BE2C (cell line): ENCODE data around the gene ZNF280C.

Experiments used
- DNase-seq: peaks from one replicate; pipeline ENCODE4 v3.0.0-alpha.2; 2020
- H3K27me3 ChIP-seq: fragments of 250-450 bp; sonication (Bioruptor Pico); 2 replicates; pipeline ENCODE4 v1.5.1; 2020; ENCODE audit warnings: mild to moderate bottlenecking
- H3K36me3 ChIP-seq: fragments of 250-450 bp; sonication (Bioruptor Pico); 2 replicates; pipeline ENCODE4 v1.5.1; 2020; ENCODE audit warnings: mild to moderate bottlenecking
- H3K4me1 ChIP-seq: fragments of 250-450 bp; sonication (Bioruptor Pico); 2 replicates; pipeline ENCODE4 v1.5.1; 2020
- H3K4me3 ChIP-seq: 2 replicates; pipeline ENCODE4 v1.5.1; 2011; ENCODE audit warnings: low read depth, low read length
- H3K9me3 ChIP-seq: fragments of 250-450 bp; sonication (Bioruptor Pico); 2 replicates; pipeline ENCODE4 v1.5.1; 2020
- CTCF ChIP-seq: IDR thresholded peaks from 2 replicates; pipeline ENCODE4 v1.5.1; 2012; ENCODE audit warnings: mild to moderate bottlenecking, low read depth, low read length

The ZNF280C gene

GRCh38 chrX:130196466-130196865 lies 72.2 kb downstream of the ZNF280C start:
- peaks cover 3% of the 10 kb centered on the region; the same call in 1 of the 2 replicates for H3K27me3 ChIP-seq
- no peak for DNase-seq
- no peak for TF ChIP-seq CTCF
- no peaks in the 10 kb centered on the region for H3K9me3 ChIP-seq
- H3K36me3 ChIP-seq: no peaks in the 10 kb centered on the region
- no peak overlapping the region for H3K4me3 ChIP-seq
- H3K4me1 ChIP-seq: no peaks in the 10 kb centered on the region

- no peak for DNase-seq
- Histone ChIP-seq H3K9me3 (no peaks in the 10 kb centered on the region), H3K4me3 (no peak overlapping the region), H3K27me3 (no peaks in the 10 kb centered on the region; the same call in 1 of the 2 replicates), H3K36me3 (no peaks in the 10 kb centered on the region), H3K4me1 (no peaks in the 10 kb centered on the region)
- TF ChIP-seq CTCF: no peak
These were observed 77.9 kb downstream of the ZNF280C start for GRCh38 chrX:130190801-130191200.

DNA sequence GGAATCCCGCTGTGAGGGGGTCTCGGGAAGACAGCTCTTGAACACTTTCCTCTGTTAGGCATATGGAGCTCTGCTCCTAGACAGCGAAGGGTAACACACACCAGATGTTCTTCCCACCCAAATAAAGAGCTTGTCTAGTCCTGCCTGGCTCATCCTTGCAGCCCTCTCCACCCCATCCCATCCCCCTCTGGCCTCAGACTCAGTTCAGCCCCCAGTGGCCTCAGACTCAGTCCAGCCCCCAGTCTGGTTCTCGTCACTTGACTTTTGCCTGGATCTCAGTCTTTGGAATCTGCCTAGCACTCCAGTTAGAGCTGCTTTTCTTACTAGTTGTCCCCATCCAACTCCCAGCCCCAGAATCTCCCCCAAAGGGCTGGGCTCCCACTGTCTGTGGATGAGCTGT lies 82.0 kb downstream of the ZNF280C start:
- no peak for TF ChIP-seq CTCF
- Histone ChIP-seq H3K4me3 (no peak overlapping the region), H3K36me3 (no peaks in the 10 kb centered on the region; the same call in 1 of the 2 replicates), H3K27me3 (no peaks in the 10 kb centered on the region), H3K4me1 (no peaks in the 10 kb centered on the region), H3K9me3 (no peaks in the 10 kb centered on the region)
- DNase-seq: peak; percentile 25

DNA sequence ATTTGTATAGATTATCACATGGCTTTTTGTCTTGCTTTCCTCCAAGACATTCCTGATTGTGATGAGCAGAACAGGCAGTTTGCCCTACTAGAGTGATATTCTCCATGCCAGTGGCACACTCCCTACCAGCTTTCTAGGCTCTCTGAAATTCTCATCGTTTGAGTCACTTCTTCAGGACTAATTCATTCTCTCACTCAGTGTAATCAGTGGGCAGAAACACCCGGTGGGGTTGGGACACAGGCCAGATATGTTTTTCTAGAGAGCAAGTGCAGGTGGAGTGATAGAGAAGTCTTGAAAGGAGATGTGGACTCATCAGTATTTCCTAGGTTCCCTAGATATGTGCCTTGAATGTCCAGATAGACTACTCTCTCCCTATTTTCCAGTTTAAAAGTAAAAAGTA lies 83.8 kb downstream of the ZNF280C start:
- H3K27me3 ChIP-seq: no peaks in the 10 kb centered on the region
- peaks cover 3% of the 10 kb centered on the region for H3K4me1 ChIP-seq
- H3K36me3 ChIP-seq: no peaks in the 10 kb centered on the region; the same call in 1 of the 2 replicates
- H3K4me3 ChIP-seq: no peak overlapping the region
- no peaks in the 10 kb centered on the region for H3K9me3 ChIP-seq
- TF ChIP-seq CTCF: no peak
- DNase-seq: no peak

- Histone ChIP-seq H3K9me3 (no peaks in the 10 kb centered on the region), H3K4me1 (peaks cover 8% of the 10 kb centered on the region), H3K27me3 (no peaks in the 10 kb centered on the region), H3K36me3 (no peaks in the 10 kb centered on the region; the same call in 1 of the 2 replicates), H3K4me3 (no peak overlapping the region)
- no peak for DNase-seq
- no peak for TF ChIP-seq CTCF
These were observed 84.5 kb downstream of the ZNF280C start for GRCh38 chrX:130184168-130184567.

DNA sequence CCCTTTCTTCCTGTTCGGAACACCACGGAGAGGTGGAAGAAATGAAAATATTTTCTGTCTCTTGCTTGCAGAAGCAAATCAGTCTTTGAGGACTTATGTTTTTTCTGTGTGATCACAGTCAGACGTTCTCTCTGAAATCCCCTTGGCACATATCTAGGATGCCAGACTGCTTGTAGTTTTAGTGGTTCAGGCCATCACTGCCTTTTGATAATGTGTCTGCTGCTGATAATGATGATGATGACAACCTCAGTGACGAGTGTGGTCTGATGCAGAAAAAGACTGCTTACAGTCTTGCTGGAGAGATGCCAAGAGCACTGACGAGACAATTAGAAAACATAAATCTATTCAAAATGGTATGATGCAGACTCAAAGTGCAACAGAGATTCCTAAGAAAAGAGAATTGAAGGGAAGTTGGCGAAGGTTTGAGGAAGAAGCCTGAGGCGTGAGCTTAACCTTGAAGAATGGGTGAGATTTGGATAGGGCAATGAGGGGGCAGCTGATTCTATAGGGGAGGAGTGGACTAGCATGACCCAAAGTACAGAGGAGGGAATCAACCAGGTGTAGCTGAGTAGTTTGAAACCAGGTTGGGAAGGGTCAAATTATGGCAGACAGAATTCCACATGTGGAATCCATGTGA lies 89.0 kb downstream of the ZNF280C start:
- DNase-seq: no peak
- H3K4me1 ChIP-seq: peaks cover 8% of the 10 kb centered on the region
- TF ChIP-seq CTCF: no peak
- H3K4me3 ChIP-seq: no peak overlapping the region
- H3K27me3 ChIP-seq: no peaks in the 10 kb centered on the region
- peaks cover 5% of the 10 kb centered on the region for H3K36me3 ChIP-seq
- H3K9me3 ChIP-seq: no peaks in the 10 kb centered on the region
